Measurements from ENCODE around the gene SRRM5. TPM values are rescaled to one million over a fixed set of nuclear protein-coding genes. Genes with fewer than 3 reads are reported as not detected.
A peak's percentile ranks its signal among the peaks of the same experiment; 100 is the strongest.

The SRRM5 gene
- under 1 TPM; 0.68 to 0.72 TPM for total RNA-seq

GRCh38 chr19:43611788-43612187, at the start of gene SRRM5:
Gene SRRM5 (plus strand): TSS chr19:43612088. CDS start chr19:43612122, 34 bp downstream.
- no peaks in the 10 kb centered on the region for H3K9me3 Mint-ChIP-seq
- peaks cover 7% of the 10 kb centered on the region for H3K4me1 Mint-ChIP-seq
- POLR2A ChIA-PET: no interaction called here
- H3K27ac Mint-ChIP-seq: no peak within 1 kb of the TSS
- ATAC-seq (ENCODE audit: low read depth) (no peak), DNase-seq (no peak)
- H3K4me3 Mint-ChIP-seq: no peak within 1 kb of the TSS
- H3K27me3 Mint-ChIP-seq: no peaks in the 10 kb centered on the region
- H3K36me3 Mint-ChIP-seq: peaks cover 6% of the 10 kb centered on the region

- POLR2A ChIA-PET: interaction anchor here (1.0 to 4.2 kb wide), 3 partner anchors 13 to 34 kb away, joined by 4 to 22 read pairs (median 4); partner anchors contain the start of genes IRGQ, PINLYP, XRCC1 and ZNF575
- H3K36me3 Mint-ChIP-seq: peaks cover 17% of the 10 kb centered on the region
- peak overlapping the region; percentile 89 for H3K27ac Mint-ChIP-seq
- peaks cover 27% of the 10 kb centered on the region for H3K4me1 Mint-ChIP-seq
- no peaks in the 10 kb centered on the region for H3K9me3 Mint-ChIP-seq
- ATAC-seq (ENCODE audit: low read depth) (no peak), DNase-seq (no peak)
- no peaks in the 10 kb centered on the region for H3K27me3 Mint-ChIP-seq
- peak overlapping the region; percentile 62 for H3K4me3 Mint-ChIP-seq
Measured at GRCh38 chr19:43562226-43562697, 49.6 kb upstream of the SRRM5 start.

- H3K9me3 Mint-ChIP-seq: no peaks in the 10 kb centered on the region
- peak overlapping the region; percentile 89 for H3K27ac Mint-ChIP-seq
- peaks cover 17% of the 10 kb centered on the region for H3K36me3 Mint-ChIP-seq
- peaks cover 27% of the 10 kb centered on the region for H3K4me1 Mint-ChIP-seq
- DNase-seq: peak; percentile 70
- H3K27me3 Mint-ChIP-seq: no peaks in the 10 kb centered on the region
- ATAC-seq (ENCODE audit: low read depth): peak; percentile 91
- H3K4me3 Mint-ChIP-seq: peak overlapping the region; percentile 62
- POLR2A ChIA-PET: interaction anchor here (1.0 to 4.2 kb wide), 4 partner anchors 7 to 34 kb away, joined by 4 to 22 read pairs (median 6); partner anchors contain the start of genes IRGQ, PINLYP, XRCC1 and ZNF575
Measured at GRCh38 chr19:43562698-43563241, 49.1 kb upstream of the SRRM5 start.

GRCh38 chr19:43563816-43564457, 48.0 kb upstream of the SRRM5 start:
- peaks cover 27% of the 10 kb centered on the region for H3K4me1 Mint-ChIP-seq

GRCh38 chr19:43564800-43565199, 47.1 kb upstream of the SRRM5 start:
- Mint-ChIP-seq H3K4me1 (peaks cover 26% of the 10 kb centered on the region), H3K27ac (peak overlapping the region; percentile 5), H3K27me3 (no peaks in the 10 kb centered on the region), H3K9me3 (no peaks in the 10 kb centered on the region), H3K36me3 (peaks cover 15% of the 10 kb centered on the region), H3K4me3 (no peak overlapping the region)
- POLR2A ChIA-PET: interaction anchor here (1.0 to 2.7 kb wide), 3 partner anchors 9 to 370 kb away, joined by 3 to 7 read pairs (median 3); partner anchors contain the start of gene ZNF45
- DNase-seq (no peak), ATAC-seq (ENCODE audit: low read depth) (no peak)

More at GRCh38 chr19:43563816-43564457, 48.0 kb upstream of the SRRM5 start:
- Mint-ChIP-seq H3K36me3 (peaks cover 17% of the 10 kb centered on the region), H3K27ac (peak overlapping the region; percentile 89), H3K4me3 (peak overlapping the region; percentile 1), H3K9me3 (no peaks in the 10 kb centered on the region), H3K27me3 (no peaks in the 10 kb centered on the region)
- DNase-seq (no peak), ATAC-seq (ENCODE audit: low read depth) (no peak)
- POLR2A ChIA-PET: interaction anchor here (1.0 to 4.2 kb wide), 3 partner anchors 8 to 371 kb away, joined by 3 to 22 read pairs (median 7); partner anchors contain the start of genes ZNF45 and ZNF575

- Mint-ChIP-seq H3K27me3 (no peaks in the 10 kb centered on the region), H3K9me3 (no peaks in the 10 kb centered on the region), H3K36me3 (peaks cover 3% of the 10 kb centered on the region), H3K4me1 (peaks cover 14% of the 10 kb centered on the region), H3K4me3 (no peak overlapping the region), H3K27ac (no peak overlapping the region)
- DNase-seq (no peak), ATAC-seq (ENCODE audit: low read depth) (no peak)
- POLR2A ChIA-PET: no interaction called here
Measured at GRCh38 chr19:43569657-43570056, 42.2 kb upstream of the SRRM5 start.

- POLR2A ChIA-PET: no interaction called here
Measured at GRCh38 chr19:43570174-43570791, 41.6 kb upstream of the SRRM5 start.

GRCh38 chr19:43572171-43572588, 39.7 kb upstream of the SRRM5 start:
- DNase-seq (no peak), ATAC-seq (ENCODE audit: low read depth) (no peak)
- Mint-ChIP-seq H3K4me3 (no peak overlapping the region), H3K27me3 (no peaks in the 10 kb centered on the region), H3K4me1 (peaks cover 20% of the 10 kb centered on the region), H3K9me3 (no peaks in the 10 kb centered on the region), H3K27ac (no peak overlapping the region), H3K36me3 (peaks cover 4% of the 10 kb centered on the region)
- POLR2A ChIA-PET: interaction anchor here (1.7 kb wide), 1 partner anchor 11 kb away, joined by 4 read pairs; no protein-coding TSS in a partner anchor

More at GRCh38 chr19:43570174-43570791, 41.6 kb upstream of the SRRM5 start:
- H3K9me3 Mint-ChIP-seq: no peaks in the 10 kb centered on the region
- ATAC-seq (ENCODE audit: low read depth): no peak
- no peak overlapping the region for H3K27ac Mint-ChIP-seq
- no peaks in the 10 kb centered on the region for H3K27me3 Mint-ChIP-seq
- no peak for DNase-seq
- no peak overlapping the region for H3K4me3 Mint-ChIP-seq
- peaks cover 6% of the 10 kb centered on the region for H3K36me3 Mint-ChIP-seq
- peaks cover 19% of the 10 kb centered on the region for H3K4me1 Mint-ChIP-seq

- Mint-ChIP-seq H3K9me3 (no peaks in the 10 kb centered on the region), H3K27ac (peak overlapping the region; percentile 92), H3K36me3 (peaks cover 7% of the 10 kb centered on the region), H3K27me3 (no peaks in the 10 kb centered on the region), H3K4me3 (peak overlapping the region; percentile 97), H3K4me1 (peaks cover 26% of the 10 kb centered on the region)
- no peak for DNase-seq
- POLR2A ChIA-PET: interaction anchor here (1.2 to 3.1 kb wide), 4 partner anchors 10 to 21 kb away, joined by 3 to 45 read pairs (median 5); partner anchors contain the start of genes IRGQ and ZNF576
- no peak for ATAC-seq (ENCODE audit: low read depth)
Measured at GRCh38 chr19:43574424-43575155, 37.3 kb upstream of the SRRM5 start.

- no peaks in the 10 kb centered on the region for H3K9me3 Mint-ChIP-seq
- no peaks in the 10 kb centered on the region for H3K27me3 Mint-ChIP-seq
- POLR2A ChIA-PET: interaction anchor here (1.2 to 3.1 kb wide), 4 partner anchors 10 to 21 kb away, joined by 3 to 45 read pairs (median 5); partner anchors contain the start of genes IRGQ and ZNF576
- H3K4me1 Mint-ChIP-seq: peaks cover 30% of the 10 kb centered on the region
- peak; percentile 97 for ATAC-seq (ENCODE audit: low read depth)
- peaks cover 10% of the 10 kb centered on the region for H3K36me3 Mint-ChIP-seq
- DNase-seq: peak; percentile 91
- H3K27ac Mint-ChIP-seq: peak within 1 kb of the TSS; percentile 92
- peak within 1 kb of the TSS; percentile 97 for H3K4me3 Mint-ChIP-seq
Measured at GRCh38 chr19:43575156-43575950, 36.5 kb upstream of the SRRM5 start, which contains the start of the genes PINLYP and XRCC1. Gene PINLYP (plus strand): TSS chr19:43575801. CDS start chr19:43577192, 1,391 bp downstream. Gene XRCC1 (minus strand): TSS chr19:43575527. CDS start chr19:43575458, 69 bp downstream.

- DNase-seq (peak; percentile 36), ATAC-seq (ENCODE audit: low read depth) (no peak)
- H3K36me3 Mint-ChIP-seq: peaks cover 10% of the 10 kb centered on the region
- no peaks in the 10 kb centered on the region for H3K9me3 Mint-ChIP-seq
- POLR2A ChIA-PET: interaction anchor here (1.2 to 3.1 kb wide), 2 partner anchors 20 kb away, joined by 5 to 45 read pairs; partner anchors contain the start of genes IRGQ and ZNF576
- peaks cover 29% of the 10 kb centered on the region for H3K4me1 Mint-ChIP-seq
- H3K27me3 Mint-ChIP-seq: no peaks in the 10 kb centered on the region
- H3K4me3 Mint-ChIP-seq: peak overlapping the region; percentile 53
- peak overlapping the region; percentile 52 for H3K27ac Mint-ChIP-seq
Measured at GRCh38 chr19:43575955-43576878, 35.7 kb upstream of the SRRM5 start.
